Camera-type eye (tissue), 1 donor: Measurements from ENCODE around the gene TUSC7. TPM values are rescaled to one million over a fixed set of nuclear protein-coding genes. Genes with fewer than 3 reads are reported as not detected.

ENCODE experiments used
- total RNA-seq: library from RNA; depleted of rRNA; stranded (reverse); fragments of >200 nt; gene quantifications from one replicate; pipeline ENCODE4 v1.2.3, GENCODE V29; 2014

Gene TUSC7
- total RNA-seq: not detected

DNA sequence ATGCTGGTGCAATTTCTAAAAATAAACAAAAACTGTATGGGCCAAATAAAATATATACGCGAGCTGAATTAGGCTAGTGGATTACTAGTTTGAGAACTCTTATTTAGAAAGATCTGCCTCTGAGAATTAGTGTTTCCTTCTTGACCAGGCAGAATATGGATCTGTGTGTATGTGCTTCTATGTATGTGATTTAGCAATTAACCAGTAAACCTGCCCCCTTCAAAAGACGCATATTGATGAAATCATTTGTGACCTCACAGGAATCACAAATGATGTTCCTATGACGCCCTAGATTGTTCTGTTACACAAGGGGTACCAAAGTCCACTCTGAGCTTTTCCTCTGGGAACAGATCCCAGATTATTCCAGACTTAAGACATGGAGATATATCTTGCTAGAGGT lies at the start of gene TUSC7:
Gene TUSC7, plus strand, starts transcription at position 301 of the 400 bp plus-strand sequence.

